GM21576 (cell line): ENCODE results near the gene HES2.
"Not testable (repeated sequence)": the region's sequence is repeated elsewhere in the genome, so short reads cannot be mapped to it uniquely, and the experiment has no call there.

Experiments
- ATAC-seq: cut with Tn5 transposase; IDR thresholded peaks from one replicate; pipeline ENCODE4 v1.9.1; 2021; ENCODE audit warnings: mild to moderate bottlenecking, moderate library complexity; ENCODE audit not compliant: unreplicated experiment

HES2 gene

DNA sequence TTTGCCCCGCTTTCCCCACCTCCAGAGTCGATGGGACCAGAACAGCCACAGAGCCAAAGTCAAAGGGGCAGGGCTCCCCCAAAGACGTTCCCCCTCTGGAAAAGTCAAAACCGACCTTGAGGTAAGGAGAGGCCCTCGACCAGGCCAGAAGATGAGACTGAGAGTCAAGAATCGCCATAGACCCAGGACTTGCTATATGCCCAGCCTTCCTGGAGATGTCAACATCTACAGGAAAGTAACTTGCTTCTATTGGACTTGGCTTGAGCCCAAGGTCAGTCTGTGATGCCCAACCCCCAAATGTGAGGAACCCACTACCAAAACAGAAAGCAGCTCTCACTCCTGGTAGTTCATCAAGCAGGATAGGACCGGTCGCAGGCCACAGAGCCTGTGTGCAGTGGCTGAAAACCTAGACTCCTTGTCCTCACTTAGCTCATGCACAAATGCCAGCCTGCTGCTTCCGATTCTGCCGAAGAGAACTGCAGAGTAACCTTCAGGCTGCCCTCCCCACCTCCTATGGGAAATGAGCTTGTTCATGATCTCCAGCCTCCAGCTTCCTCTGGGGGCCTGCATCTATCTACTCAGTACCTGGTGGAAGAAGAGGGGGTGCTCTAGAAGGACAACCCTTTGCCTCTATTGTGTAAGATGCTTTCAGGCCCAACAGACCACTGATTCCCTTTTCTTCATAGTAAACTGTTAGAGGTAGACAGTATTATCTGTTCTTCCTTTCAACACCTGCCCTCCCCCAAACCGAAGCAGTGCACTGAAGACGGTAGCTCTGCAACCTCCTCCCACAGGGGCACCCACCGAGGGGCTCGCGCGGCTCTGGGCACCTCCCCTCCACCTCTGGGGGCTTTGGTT, 27.5 kb downstream of the HES2 start:
- ATAC-seq: no peak

DNA sequence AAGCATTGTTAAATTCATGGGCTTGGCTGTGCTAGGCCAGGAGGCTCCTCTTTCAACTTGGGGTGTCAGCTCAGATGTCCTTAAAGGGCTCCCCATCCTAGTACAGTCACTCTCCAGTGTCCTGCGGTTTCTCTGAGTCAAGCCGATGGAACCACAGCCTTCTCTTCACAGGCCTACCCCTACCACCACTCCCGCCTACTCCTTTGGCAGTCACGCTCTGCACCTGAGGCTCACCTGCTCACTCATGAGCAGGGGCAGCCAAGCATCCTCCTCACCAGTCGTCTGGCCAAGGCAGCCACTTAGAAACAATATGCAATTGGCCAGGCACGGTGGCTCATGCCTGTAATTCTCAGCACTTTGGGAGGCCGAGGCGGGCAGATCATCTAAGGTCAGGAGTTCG, 29.7 kb downstream of the HES2 start:
- no peak for ATAC-seq

DNA sequence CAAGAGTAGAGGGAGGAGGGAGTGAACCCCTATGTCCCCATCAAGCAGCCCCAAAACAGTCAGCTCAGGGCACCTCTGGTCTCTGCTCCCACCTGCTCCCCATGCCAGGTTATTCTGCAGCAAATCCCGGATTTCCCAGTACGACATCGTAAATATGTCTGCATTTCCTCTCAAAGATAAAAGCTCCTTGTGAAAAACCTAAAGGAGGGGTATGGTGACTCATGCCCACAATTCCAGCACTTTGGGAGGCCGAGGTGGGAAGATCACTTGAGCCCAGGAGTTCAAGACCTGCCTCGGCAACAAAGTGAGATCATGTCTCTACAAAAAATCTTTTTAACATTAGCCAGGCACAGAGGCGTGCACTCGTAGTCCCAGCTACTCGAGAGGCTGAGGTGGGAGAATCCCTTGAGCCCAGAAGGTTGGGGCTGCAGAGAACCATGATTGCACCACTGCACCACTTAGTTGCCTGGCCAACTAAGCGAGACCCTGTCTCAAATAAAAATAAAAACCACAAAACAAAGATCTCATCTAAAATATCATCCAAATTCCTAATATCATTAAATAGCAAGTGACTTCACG, 33.3 kb downstream of the HES2 start:
- ATAC-seq: no peak

DNA sequence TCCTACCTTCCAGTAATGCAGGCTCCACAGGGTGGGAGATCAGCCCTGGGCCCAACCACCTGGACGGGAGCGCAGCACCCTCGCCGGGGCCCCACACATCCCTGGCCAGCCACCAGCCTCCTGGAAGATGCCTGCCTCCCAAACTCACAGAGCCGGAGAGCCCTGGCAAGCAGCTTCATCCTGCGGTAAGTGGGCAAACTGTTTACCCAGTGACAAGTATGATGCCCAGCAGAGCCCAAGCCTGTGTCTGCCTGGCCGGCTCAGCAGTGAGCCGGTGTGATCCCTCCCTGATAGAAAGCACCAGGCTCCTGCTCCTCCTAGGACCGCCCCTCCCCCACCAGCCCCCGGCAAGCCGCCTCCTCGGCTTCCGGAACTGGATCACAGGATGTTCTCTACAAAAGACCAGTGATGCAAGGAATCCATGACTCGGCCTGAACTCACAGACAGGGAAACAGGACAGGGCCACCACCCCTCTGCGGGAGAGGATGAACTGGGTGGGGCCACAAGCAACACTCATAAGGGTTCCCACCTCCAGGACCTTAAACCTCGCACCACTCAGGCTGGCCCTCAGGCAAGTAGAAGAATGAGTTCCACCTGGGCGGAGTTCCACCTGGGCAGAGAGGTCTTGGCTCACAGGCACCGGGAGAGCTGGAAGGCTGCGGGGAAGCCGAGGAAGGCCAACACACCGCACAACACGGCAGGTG, 34.1 kb downstream of the HES2 start:
- ATAC-seq: no peak

DNA sequence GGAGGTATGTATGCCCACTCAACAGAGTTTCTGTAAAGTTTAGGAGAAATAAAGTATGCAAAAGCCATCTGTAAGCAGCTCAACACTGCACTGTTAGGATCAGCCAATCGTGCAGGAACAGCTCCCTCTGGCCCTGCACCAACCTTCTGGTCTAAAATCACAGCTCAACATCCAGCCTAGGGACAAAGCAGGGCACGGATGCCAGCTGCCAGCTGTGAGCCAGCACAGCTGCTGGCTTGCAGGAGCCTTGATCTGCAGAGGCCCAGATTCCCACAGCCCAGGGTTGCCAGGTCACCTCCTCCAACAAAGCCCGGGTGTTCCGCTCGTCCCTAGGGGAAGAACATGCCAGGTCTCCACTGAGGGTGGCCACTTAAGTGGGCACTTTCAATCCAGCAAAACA, 34.8 kb downstream of the HES2 start:
- no peak for ATAC-seq

DNA sequence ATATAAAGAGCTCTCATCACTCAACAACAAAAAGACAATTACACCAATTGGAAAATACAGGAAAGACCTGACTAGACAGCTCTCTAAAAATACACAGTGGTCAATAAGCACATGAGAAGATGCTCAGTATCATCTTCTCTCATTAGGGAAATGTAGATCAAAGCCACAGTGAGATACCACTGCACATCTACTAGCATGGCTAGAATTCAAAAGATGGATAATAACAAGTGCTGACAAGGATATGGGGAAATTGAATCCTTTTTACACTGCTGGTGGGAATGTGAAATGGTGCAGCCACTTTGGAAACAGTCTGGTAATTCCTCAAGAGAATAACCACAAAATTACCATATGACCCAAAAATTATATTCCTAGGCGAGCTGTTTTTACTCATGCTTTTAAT, 35.6 kb downstream of the HES2 start:
- no peak for ATAC-seq

DNA sequence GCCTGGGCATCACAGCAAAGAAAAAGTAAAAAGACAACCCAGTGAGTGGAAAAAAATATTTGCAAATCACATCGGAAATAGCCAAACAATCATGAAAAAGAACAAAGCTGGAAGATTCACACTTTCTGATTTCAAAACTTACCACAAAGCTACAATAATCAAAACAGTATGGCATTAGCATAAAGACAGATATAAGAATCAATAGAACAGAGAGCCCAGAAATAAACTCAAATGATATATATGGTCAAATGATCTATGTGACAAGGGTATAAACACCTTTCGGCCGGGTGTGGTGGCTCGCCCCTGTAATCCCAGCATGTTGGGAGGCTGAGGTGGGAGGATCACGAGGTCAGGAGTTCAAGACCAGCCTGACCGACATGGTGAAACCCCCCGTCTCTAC, 39.7 kb downstream of the HES2 start:
- ATAC-seq: no peak

DNA sequence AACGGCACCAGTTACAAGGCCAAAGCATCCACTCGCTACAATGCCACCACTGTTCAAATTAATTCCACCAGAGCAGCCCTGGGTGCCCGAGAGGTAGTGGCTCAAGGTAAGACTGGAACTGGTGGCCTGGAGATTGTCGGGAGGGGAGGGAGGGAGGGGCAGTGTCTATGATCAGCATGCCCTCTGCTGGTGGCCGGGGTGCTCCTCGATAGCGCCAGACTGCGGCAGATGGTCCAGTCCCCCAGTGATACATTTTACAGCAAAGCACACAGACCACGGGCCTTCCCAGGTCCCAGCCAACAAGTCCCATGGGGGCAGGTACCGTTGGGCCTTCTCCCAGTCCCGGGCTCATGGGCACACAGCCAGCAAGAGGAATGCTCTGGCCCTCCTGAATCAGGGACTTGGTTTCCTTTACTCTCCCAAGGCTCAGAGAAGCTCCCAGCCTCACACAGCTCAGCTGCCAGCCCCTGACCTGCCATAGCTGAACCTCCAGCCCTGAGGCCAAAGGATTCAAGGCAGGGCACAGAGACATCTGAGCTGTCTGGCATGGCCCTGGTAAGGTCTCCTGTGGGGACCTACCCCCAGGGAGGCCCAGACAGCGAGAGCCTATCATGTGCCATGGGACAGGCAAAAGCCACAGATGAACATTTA, 41.5 kb downstream of the HES2 start:
- ATAC-seq: no peak

DNA sequence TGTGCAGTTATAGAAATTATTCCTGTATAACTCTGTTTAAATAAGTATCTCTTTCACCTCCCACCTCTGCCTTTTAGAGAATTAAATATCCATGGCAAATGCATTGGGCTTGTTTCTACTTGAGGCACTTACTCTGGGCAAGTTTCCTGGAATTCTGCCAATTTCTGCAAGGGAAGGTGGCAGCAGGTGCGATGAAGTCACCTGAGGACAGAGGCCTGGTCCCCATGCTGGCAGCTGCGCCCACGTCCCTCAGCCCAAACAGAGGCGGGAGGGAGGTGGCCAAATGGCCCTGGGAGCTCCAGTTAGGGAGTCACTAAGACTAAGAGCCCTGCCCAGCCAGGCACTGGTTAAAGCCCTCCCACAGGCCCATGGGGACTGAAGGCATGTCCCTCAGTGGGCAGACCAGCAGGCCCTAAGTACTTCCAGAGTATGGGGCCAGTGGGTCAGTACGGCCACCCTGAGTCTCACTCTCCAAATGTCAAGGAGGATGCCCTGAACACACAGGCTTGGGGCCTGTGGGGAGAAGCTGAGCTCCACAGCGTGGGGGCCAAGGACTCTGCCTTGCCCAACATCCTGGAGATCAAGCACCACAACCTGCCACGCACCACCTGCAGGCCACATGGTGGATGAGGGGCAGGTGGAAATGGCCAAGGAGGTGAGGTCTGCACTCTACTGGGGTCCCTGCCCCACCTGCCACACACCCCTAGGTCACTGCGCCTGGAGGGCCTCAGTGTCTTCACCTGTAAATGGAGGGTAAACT, 45.6 kb downstream of the HES2 start:
- no peak for ATAC-seq

DNA sequence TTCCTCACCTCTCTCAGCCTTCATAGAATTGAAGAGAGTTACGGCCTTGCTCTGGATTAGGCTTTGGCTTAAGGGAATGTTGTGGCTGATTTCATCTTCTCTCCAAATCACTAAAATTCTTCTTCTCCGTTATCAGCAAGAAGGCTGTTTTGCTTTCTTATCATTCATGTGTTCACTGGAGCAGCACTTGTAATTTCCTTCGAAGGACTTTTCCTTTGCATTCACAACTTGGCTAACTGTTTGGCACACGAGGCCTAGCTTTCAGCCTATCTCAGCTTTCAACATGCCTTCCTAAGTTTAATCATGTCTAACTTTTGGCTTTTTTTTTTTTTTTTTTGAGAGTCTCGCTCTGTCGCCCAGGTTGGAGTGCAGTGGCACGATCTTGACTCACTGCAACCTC, 47.5 kb downstream of the HES2 start:
- ATAC-seq: not testable (repeated sequence)

DNA sequence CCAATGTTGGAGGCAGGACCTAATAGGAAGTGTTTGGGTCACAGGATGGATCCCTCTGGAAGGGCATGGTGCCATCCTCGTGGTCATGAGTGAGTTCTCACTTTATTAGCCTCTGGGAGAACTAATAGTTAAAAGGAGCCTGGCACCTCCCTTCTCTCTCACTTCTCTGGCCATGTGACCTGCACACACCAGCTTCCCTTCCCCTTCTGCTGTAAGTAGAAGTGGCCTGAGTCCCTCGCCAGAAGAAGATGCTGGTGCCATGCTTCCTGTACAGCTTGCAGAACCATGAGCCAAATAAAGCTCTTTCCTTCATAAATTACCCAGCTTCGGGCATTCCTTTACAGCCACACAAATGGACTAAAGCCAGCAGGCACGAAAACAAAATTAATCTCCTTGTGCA, 49.7 kb downstream of the HES2 start:
- ATAC-seq: no peak

DNA sequence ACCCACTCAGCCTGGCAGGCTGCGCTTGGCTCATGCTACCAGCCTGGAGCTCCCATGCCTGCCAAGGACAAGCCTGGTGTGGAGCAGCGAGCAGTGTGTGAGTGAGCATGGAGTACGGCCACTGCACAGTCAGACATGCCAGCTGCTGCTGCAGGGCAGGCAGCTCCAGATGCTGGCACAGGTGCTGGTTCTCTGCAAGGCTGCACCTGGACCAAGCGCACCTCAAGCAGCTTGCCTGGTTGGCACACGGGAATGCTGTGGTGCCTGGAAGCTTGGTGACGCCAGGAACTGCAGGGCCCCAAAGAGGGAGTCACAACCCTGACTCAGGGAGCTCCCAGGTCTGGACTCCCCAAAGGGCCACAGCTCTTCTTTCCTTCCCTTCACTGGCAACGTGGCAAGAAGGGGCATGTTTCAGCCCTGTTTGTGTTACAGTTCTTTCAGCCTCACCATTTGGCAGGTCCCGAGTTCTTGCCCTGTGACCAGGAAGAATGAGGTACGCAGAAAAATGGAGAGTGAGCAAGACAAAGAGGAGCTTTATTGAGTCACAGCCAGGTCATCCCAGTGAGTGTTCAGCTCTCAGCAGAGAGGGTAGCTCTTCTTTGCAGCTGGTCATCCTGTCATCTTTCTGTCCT, 52.2 kb downstream of the HES2 start:
- ATAC-seq: no peak

DNA sequence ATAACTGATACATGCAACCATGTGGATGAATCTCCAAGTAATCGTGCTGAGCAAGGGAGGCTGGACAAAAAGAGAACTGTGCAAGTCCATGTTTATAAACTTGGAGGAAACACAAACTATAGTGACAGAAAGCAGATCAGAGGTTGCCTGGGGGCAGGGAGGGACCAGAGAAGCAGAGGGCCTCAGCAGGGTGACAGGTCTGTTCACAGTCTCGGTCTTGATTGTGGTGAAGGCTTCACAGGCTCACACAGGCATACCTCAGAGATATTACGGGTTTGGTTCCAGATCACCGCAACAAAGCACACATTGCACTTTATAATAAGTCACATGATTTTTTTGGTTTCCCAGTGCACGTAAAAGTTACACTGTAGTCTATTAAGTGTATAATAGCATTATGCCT, 54.7 kb downstream of the HES2 start:
- no peak for ATAC-seq

DNA sequence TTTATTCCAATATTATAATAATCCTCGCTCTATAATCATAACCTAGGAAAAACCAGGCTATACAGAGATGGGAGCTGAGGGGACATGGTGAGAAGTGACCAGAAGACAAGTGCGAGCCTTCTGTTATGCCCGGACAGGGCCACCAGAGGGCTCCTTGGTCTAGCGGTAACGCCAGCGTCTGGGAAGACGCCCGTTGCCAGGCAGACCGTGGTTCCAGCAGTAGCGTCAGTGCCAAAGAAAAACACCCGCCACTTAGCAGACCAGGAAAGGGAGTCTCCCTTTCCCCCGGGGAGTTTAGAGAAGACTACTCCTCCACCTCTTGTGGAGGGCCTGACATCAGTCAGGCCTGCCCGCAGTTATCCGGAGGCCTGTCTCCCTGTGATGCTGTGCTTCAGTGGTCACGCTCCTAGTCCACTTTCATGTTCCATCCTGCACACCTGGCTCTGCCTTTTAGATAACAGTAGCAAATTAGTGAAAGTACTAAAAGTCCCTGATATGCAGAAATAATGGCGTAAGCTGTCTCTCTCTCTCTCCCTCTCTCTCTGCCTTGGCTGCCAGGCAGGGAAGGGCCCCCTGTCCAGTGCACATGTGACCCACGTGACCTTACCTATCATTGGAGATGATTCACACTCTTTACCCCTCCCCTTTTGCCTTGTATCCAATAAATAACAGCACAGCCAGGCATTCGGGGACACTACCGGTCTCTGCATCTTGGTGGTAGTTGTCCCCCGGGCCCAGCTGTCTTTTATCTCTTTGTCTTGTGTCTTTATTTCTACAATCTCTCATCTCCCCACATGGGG, 56.4 kb downstream of the HES2 start:
- ATAC-seq: not testable (repeated sequence)
